PFSK-1 (cell line): ENCODE measurements around the gene FOCAD.

Experiments used
- FOXP2 ChIP-seq: optimal IDR thresholded peaks from 2 replicates; pipeline ENCODE3; 2011; ENCODE audit warnings: borderline replicate concordance, control low read depth, inconsistent platforms; ENCODE audit not compliant: insufficient read depth; ENCODE audit errors: extremely low read length, extremely low read depth
- POLR2AphosphoS5 ChIP-seq: IDR thresholded peaks from 2 replicates; pipeline ENCODE4 v1.6.1; 2012; ENCODE audit warnings: low read depth, mild to moderate bottlenecking, control low read depth, low read length, moderate library complexity
- SIN3A ChIP-seq: IDR thresholded peaks from 2 replicates; pipeline ENCODE4 v1.6.1; 2012; ENCODE audit warnings: mild to moderate bottlenecking, low read length, moderate library complexity, borderline replicate concordance; ENCODE audit not compliant: insufficient read depth
- TAF1 ChIP-seq: IDR thresholded peaks from 2 replicates; pipeline ENCODE4 v1.6.1; 2012; ENCODE audit warnings: low read length, control low read depth, borderline replicate concordance; ENCODE audit not compliant: insufficient read depth
- TF ChIP-seq, protein P1 (sequence below), 2 experiments: IDR thresholded peaks; 2 replicates each; pipeline versions ENCODE4 v1.6.1 to v1.8.0; 2011 to 2012; ENCODE audit warnings: low read depth in 2 of 2, low read length in 2 of 2, control low read depth in 1 of 2, inconsistent platforms in 1 of 2, mild to moderate bottlenecking in 1 of 2, moderate library complexity in 1 of 2; ENCODE audit not compliant: insufficient read depth in 1 of 2

FOCAD gene

DNA sequence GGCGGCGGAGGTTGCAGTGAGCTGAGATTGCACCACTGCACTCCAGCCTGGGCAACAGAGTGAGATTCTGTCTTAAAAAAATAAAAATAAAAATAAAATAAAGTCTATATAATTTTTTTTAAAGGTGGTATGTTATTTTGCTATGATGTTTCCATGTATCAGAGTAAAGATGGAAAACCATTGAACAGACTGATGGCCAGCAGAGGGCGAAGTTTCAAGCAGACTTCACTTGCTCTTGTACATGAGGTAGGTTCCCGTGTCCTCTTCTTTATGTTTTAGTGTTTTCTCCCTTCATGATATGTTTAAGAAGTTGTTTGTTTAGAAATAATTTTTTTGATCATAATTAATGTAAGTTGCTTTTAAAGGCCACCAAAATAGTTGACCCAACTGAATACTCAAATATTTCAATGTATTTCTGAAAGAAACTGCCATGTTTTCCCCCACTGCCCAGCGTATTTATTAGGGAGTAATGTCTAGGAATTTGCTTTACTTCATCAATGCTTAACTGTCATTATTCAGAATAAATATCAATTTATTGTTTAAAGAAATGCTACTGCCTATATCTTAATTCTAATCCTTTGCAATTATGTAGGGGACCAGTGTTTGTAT is 201.0 kb downstream of the FOCAD start:
- TF ChIP-seq SIN3A (no peak), FOXP2 (no peak), POLR2AphosphoS5 (no peak), TAF1 (no peak)
- TF ChIP-seq, protein P1, sequence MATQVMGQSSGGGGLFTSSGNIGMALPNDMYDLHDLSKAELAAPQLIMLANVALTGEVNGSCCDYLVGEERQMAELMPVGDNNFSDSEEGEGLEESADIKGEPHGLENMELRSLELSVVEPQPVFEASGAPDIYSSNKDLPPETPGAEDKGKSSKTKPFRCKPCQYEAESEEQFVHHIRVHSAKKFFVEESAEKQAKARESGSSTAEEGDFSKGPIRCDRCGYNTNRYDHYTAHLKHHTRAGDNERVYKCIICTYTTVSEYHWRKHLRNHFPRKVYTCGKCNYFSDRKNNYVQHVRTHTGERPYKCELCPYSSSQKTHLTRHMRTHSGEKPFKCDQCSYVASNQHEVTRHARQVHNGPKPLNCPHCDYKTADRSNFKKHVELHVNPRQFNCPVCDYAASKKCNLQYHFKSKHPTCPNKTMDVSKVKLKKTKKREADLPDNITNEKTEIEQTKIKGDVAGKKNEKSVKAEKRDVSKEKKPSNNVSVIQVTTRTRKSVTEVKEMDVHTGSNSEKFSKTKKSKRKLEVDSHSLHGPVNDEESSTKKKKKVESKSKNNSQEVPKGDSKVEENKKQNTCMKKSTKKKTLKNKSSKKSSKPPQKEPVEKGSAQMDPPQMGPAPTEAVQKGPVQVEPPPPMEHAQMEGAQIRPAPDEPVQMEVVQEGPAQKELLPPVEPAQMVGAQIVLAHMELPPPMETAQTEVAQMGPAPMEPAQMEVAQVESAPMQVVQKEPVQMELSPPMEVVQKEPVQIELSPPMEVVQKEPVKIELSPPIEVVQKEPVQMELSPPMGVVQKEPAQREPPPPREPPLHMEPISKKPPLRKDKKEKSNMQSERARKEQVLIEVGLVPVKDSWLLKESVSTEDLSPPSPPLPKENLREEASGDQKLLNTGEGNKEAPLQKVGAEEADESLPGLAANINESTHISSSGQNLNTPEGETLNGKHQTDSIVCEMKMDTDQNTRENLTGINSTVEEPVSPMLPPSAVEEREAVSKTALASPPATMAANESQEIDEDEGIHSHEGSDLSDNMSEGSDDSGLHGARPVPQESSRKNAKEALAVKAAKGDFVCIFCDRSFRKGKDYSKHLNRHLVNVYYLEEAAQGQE (IDR thresholded peaks at IDR 0.05; ENCODE audit: insufficient read depth in 1 of 2, low read depth in 2 of 2, low read length in 2 of 2) = no peak

DNA sequence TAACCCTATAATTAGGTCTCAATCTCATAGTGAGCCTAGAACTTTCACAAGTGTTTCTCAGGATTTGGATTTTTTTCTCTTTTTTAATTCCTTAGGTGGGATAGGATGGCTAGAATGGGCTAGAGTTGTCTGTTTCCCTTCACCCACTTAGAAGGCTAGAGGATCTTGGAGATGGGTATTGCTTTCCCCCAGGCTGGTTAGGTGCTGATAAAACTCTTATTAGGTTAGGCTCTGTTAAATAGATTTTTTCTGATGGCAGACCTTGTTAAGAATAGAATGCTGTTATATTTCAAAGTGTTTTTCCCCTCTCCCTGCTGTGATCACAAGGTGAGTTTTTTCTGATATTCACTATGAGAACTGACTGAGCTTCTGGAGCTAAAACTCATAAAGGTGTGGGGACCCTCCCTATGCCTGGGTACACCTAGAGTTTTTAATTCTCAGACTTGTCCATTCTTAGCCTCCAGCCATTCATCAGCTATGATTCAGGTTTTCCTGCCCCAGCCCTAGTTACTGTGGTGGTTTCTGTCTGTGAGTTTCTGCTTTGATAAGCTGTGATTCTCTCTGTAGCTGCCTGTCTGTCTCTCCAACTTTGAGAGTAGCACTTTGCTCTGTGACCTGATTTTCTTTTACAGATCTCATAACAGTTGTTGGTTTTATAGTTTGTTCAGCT is 215.0 kb downstream of the FOCAD start:
- TF ChIP-seq, protein P1 (IDR thresholded peaks at IDR 0.05; ENCODE audit: insufficient read depth in 1 of 2, low read depth in 2 of 2, low read length in 2 of 2) = no peak

DNA sequence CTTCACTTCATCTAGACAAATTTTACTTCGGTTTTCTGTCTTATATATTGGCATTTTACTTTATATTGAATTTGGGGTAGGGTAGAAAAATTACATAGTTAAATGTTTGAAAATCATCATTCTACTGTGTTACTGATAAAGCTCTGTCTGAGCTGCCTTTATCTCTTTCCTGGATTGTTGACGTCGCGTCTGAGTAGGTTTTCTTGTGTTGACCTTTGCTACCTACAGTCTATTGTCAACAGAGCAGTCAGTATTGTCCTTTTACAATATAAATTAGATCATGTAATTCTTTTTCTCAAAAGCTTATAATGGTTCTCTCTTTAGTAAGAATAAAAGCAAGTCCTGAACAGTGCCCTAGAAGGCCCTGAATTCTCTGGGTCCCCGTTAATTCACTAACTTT is 219.2 kb downstream of the FOCAD start:
- TF ChIP-seq POLR2AphosphoS5 = no peak

DNA sequence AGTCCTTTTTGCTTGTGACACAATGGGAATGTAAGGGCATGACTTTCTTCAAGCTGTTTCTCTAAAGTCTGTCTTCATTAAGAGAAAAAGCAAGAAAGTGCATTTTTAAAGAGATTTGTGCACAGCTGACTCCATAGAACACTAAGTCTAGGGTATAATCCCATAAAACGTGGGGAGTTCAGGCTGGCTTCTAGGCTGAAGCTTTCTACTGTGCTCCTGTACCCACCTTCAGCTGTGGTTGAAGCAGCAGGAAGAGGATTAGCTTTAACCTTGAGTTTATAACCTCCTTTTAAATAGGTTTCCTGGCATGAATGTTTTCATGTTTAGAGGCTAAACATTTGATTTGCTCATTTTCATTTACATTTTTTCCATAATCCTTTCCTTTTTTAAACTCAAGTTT is 220.9 kb downstream of the FOCAD start:
- TF ChIP-seq TAF1 = no peak
- no peak for TF ChIP-seq FOXP2
- TF ChIP-seq, protein P1 (IDR thresholded peaks at IDR 0.05; ENCODE audit: insufficient read depth in 1 of 2, low read depth in 2 of 2, low read length in 2 of 2) = no peak
- no peak for TF ChIP-seq POLR2AphosphoS5
- TF ChIP-seq SIN3A = no peak

DNA sequence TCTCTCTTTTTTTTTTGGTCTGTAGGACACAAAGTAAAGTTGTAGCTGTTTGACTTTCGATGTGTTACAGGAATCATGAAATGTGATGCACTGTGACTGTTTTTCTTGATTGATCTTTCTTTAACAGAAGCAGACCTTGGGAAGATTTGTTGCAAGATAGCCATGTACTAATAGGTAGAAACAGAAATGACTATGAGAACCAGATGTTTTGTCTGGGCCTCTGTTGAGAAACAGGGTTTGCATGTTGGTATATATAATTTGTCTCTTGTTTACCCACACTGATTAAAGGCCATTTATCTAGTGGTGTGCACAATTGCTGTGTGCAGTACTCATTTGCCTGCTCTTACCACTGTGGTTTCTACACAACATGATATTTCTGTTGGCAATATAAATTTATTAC is 222.3 kb downstream of the FOCAD start:
- TF ChIP-seq POLR2AphosphoS5 (no peak), SIN3A (no peak), TAF1 (no peak), FOXP2 (no peak)
- TF ChIP-seq, protein P1 (IDR thresholded peaks at IDR 0.05; ENCODE audit: insufficient read depth in 1 of 2, low read depth in 2 of 2, low read length in 2 of 2) = no peak
